ENCODE data around the gene MRGPRG. TPM values are rescaled to one million over a fixed set of nuclear protein-coding genes. Genes with fewer than 3 reads are reported as not detected.

MRGPRG gene
- total RNA-seq, 1 experiment from 2014 or later, result not detected

- no peak for DNase-seq
- H3K4me1 Mint-ChIP-seq (ENCODE audit: low read depth, unreplicated experiment), result no peaks in the 10 kb centered on the region
- TF ChIP-seq CTCF (IDR thresholded peaks at IDR 0.05; ENCODE audit: unreplicated experiment), result no peak
- no peaks in the 10 kb centered on the region for H3K9me3 Mint-ChIP-seq (ENCODE audit: low read depth, unreplicated experiment)
- no TSS peak for BruUV-seq (replicated peaks)
- H3K36me3 Mint-ChIP-seq (ENCODE audit: insufficient read depth, unreplicated experiment), result no peaks in the 10 kb centered on the region
- H3K27me3 Mint-ChIP-seq (ENCODE audit: unreplicated experiment), result peaks cover 99% of the 10 kb centered on the region
- CTCF ChIA-PET, result no interaction called here
- intact Hi-C loops (cut with micrococcal nuclease; ENCODE audit: unreplicated experiment), result no loop called here
- no peak overlapping the region for H3K4me3 Mint-ChIP-seq (ENCODE audit: low read depth, unreplicated experiment)
- H3K27ac Mint-ChIP-seq (ENCODE audit: unreplicated experiment), result no peak overlapping the region
These were observed 4.6 kb upstream of the MRGPRG start for GRCh38 chr11:3222941-3223915.

GRCh38 chr11:3222003-3222855 is 3.6 kb upstream of the MRGPRG start:
- TF ChIP-seq CTCF (IDR thresholded peaks at IDR 0.05; ENCODE audit: unreplicated experiment), result no peak
- CTCF ChIA-PET, result no interaction called here
- H3K27ac Mint-ChIP-seq (ENCODE audit: unreplicated experiment), result no peak overlapping the region
- H3K9me3 Mint-ChIP-seq (ENCODE audit: low read depth, unreplicated experiment), result no peaks in the 10 kb centered on the region
- intact Hi-C loops (cut with micrococcal nuclease; ENCODE audit: unreplicated experiment), result no loop called here
- BruUV-seq (replicated peaks), result no TSS peak
- no peak overlapping the region for H3K4me3 Mint-ChIP-seq (ENCODE audit: low read depth, unreplicated experiment)
- no peak for DNase-seq
- peaks cover under 1% of the 10 kb centered on the region for H3K4me1 Mint-ChIP-seq (ENCODE audit: low read depth, unreplicated experiment)
- H3K36me3 Mint-ChIP-seq (ENCODE audit: insufficient read depth, unreplicated experiment), result no peaks in the 10 kb centered on the region
- peaks cover 99% of the 10 kb centered on the region for H3K27me3 Mint-ChIP-seq (ENCODE audit: unreplicated experiment)

- H3K27me3 Mint-ChIP-seq (ENCODE audit: unreplicated experiment), result peaks cover 99% of the 10 kb centered on the region
- no peak overlapping the region for H3K4me3 Mint-ChIP-seq (ENCODE audit: low read depth, unreplicated experiment)
These were observed 2.9 kb upstream of the MRGPRG start for GRCh38 chr11:3221408-3222002.

More at GRCh38 chr11:3221408-3222002, 2.9 kb upstream of the MRGPRG start:
- BruUV-seq (replicated peaks), result no TSS peak
- no peak overlapping the region for H3K27ac Mint-ChIP-seq (ENCODE audit: unreplicated experiment)
- no peaks in the 10 kb centered on the region for H3K9me3 Mint-ChIP-seq (ENCODE audit: low read depth, unreplicated experiment)
- intact Hi-C loops (cut with micrococcal nuclease; ENCODE audit: unreplicated experiment), result no loop called here
- CTCF ChIA-PET, result interaction anchor here (0.9 to 1.0 kb wide), 2 partner anchors 12 to 187 kb away, joined by 3 to 8 read pairs; no protein-coding TSS in a partner anchor
- peaks cover 8% of the 10 kb centered on the region for H3K4me1 Mint-ChIP-seq (ENCODE audit: low read depth, unreplicated experiment)
- H3K36me3 Mint-ChIP-seq (ENCODE audit: insufficient read depth, unreplicated experiment), result no peaks in the 10 kb centered on the region
- no peak for DNase-seq
- TF ChIP-seq CTCF (IDR thresholded peaks at IDR 0.05; ENCODE audit: unreplicated experiment), result no peak

All from Calu3 (cell line).